HG03039 (cell line): Measurements from ENCODE around the gene MAGEB6B.
"Not testable (repeated sequence)": the region's sequence is repeated elsewhere in the genome, so short reads cannot be mapped to it uniquely, and the experiment has no call there.

Source experiments
- ATAC-seq: cut with Tn5 transposase; IDR thresholded peaks from one replicate; pipeline ENCODE4 v1.9.1; 2021; ENCODE audit warnings: mild to moderate bottlenecking, moderate library complexity; ENCODE audit not compliant: unreplicated experiment

MAGEB6B gene

GRCh38 chrX:26160301-26160700 is at the start of gene MAGEB6B:
Gene MAGEB6B, plus strand, starts transcription at chrX:26160601. Its CDS starts 0 bp downstream, at chrX:26160601.
- no peak for ATAC-seq

- no peak for ATAC-seq
Measured at GRCh38 chrX:26138274-26138673, 22.1 kb upstream of the MAGEB6B start, which contains the start of gene MAGEB18. Gene MAGEB18, plus strand, starts transcription at chrX:26138343. Its CDS starts 643 bp downstream, at chrX:26138986.

GRCh38 chrX:26146024-26146423 is 14.4 kb upstream of the MAGEB6B start:
- ATAC-seq = no peak

GRCh38 chrX:26192204-26192603 is 31.8 kb downstream of the MAGEB6B start, which contains the start of gene MAGEB6:
Gene MAGEB6, plus strand, starts transcription at chrX:26192440. Its CDS starts 1,407 bp downstream, at chrX:26193847.
- ATAC-seq = no peak

GRCh38 chrX:26203561-26203960 is 43.2 kb downstream of the MAGEB6B start:
- no peak for ATAC-seq

GRCh38 chrX:26204717-26205116 is 44.3 kb downstream of the MAGEB6B start:
- not testable (repeated sequence) for ATAC-seq

GRCh38 chrX:26208012-26208411 is 47.6 kb downstream of the MAGEB6B start:
- ATAC-seq = no peak
